A549 (cell line): ENCODE results near the gene UBAP2L. TPM values are rescaled to one million over a fixed set of nuclear protein-coding genes. Genes with fewer than 3 reads are reported as not detected.

Experiments used
- ATAC-seq, 2 experiments: fragments of 200-7000 bp in 1 of 2; fragments of >200 bp in 1 of 2; cut with Nextera tagmentation in 1 of 2; cut with Tn5 transposase in 1 of 2; 3 replicates each; pipeline versions ENCODE4 v1.8.0 to v1.9.1; 2018 to 2020; ENCODE audit warnings: mild to moderate bottlenecking in 1 of 2, moderate library complexity in 1 of 2
- CTCF ChIA-PET: fragments of 300-600 bp; sonication (Branson Sonifier 250); formaldehyde crosslinking; extraction: SDS; loops from one replicate; lab custom pipeline; 2021; ENCODE audit warnings: antibody characterized with exemption, inconsistent platforms; lab: Yijun Ruan, JAX
- POLR2A ChIA-PET: fragments of 350-600 bp; formaldehyde crosslinking; extraction: SDS; loops from one replicate; lab custom pipeline; 2021; ENCODE audit warnings: antibody characterized with exemption, inconsistent platforms; lab: Yijun Ruan, JAX
- DNase-seq, 2 experiments: peaks; one replicate each; pipeline versions ENCODE4 v3.0.0 to v3.0.0-alpha.2; 2011 to 2016; ENCODE audit warnings: low read depth in 1 of 2, low spot score in 1 of 2
- FAIRE-seq: peaks from 2 replicates; lab custom pipeline; 2011; peaks lifted over from hg19 to GRCh38; lab: Jason Lieb, UNC
- H3K27ac ChIP-seq, 2 experiments: fragments of >200 bp; sonication (Bioruptor Twin); formaldehyde crosslinking; 3 replicates each; pipeline ENCODE4 v1.5.1; 2016 to 2017
- H3K4me1 ChIP-seq: fragments of >200 bp; sonication (Bioruptor Twin); formaldehyde crosslinking; 3 replicates; pipeline ENCODE4 v1.6.1; 2016
- H3K4me2 ChIP-seq: fragments of >200 bp; sonication (Bioruptor Twin); formaldehyde crosslinking; 3 replicates; pipeline ENCODE4 v1.6.1; 2016
- H3K4me3 ChIP-seq: fragments of >200 bp; sonication (Bioruptor Twin); formaldehyde crosslinking; 3 replicates; pipeline ENCODE4 v1.5.1; 2016
- H3K9me3 ChIP-seq: fragments of >200 bp; sonication (Bioruptor Twin); formaldehyde crosslinking; 3 replicates; pipeline ENCODE4 v1.6.1; 2016
- CBX2 ChIP-seq: fragments of 200-600 bp; sonication (generic); IDR thresholded peaks from 2 replicates; pipeline ENCODE4 v1.6.1; 2016; ENCODE audit warnings: low read depth, mild to moderate bottlenecking, borderline replicate concordance
- CBX8 ChIP-seq: fragments of 200-600 bp; sonication (generic); IDR thresholded peaks from 2 replicates; pipeline ENCODE4 v1.6.1; 2016
- CTCF ChIP-seq: fragments of >200 bp; sonication (Bioruptor Twin); formaldehyde crosslinking; IDR thresholded peaks from 3 replicates; pipeline ENCODE4 v1.5.1; 2016
- ELK1 ChIP-seq: fragments of 150-350 bp; IDR thresholded peaks from 2 replicates; pipeline ENCODE4 v1.6.1; 2014; ENCODE audit warnings: low read depth, mild to moderate bottlenecking, low read length
- FOSL2 ChIP-seq, 2 experiments: fragments of 450-650 bp in 1 of 2; fragments of >200 bp in 1 of 2; sonication (Bioruptor Twin) in 1 of 2; formaldehyde crosslinking; IDR thresholded peaks; 2 replicates each; pipeline versions ENCODE4 v1.5.0 to v1.6.1; 2016 to 2020; ENCODE audit warnings: mild to moderate bottlenecking in 1 of 2, moderate library complexity in 1 of 2
- GATA3 ChIP-seq: IDR thresholded peaks from 2 replicates; pipeline ENCODE4 v1.6.1; 2012; ENCODE audit warnings: borderline replicate concordance
- HDAC2 ChIP-seq: fragments of 200-600 bp; sonication (generic); IDR thresholded peaks from 2 replicates; pipeline ENCODE4 v1.6.1; 2016
- HEYL ChIP-seq: fragments of 250-450 bp; sonication (Bioruptor Pico); IDR thresholded peaks from 2 replicates; pipeline ENCODE4 v1.8.0; 2021; ENCODE audit warnings: mild to moderate bottlenecking, moderate library complexity
- HOXA7 ChIP-seq: fragments of 250-450 bp; sonication (Bioruptor Pico); IDR thresholded peaks from 2 replicates; pipeline ENCODE4 v1.5.0; 2020; ENCODE audit warnings: mild to moderate bottlenecking, moderate library complexity
- HOXB13 ChIP-seq: fragments of 250-450 bp; sonication (Bioruptor Pico); IDR thresholded peaks from 2 replicates; pipeline ENCODE4 v1.5.0; 2020; ENCODE audit warnings: low read depth, mild to moderate bottlenecking, moderate library complexity
- MAZ ChIP-seq: fragments of 150-350 bp; IDR thresholded peaks from 2 replicates; pipeline ENCODE4 v1.6.1; 2014; ENCODE audit warnings: antibody characterized with exemption, low read depth, low read length, borderline replicate concordance
- MYC ChIP-seq: IDR thresholded peaks from 2 replicates; pipeline ENCODE4 v1.6.1; 2012; ENCODE audit warnings: mild to moderate bottlenecking, inconsistent platforms, low read length, improper control_type of control experiment, borderline replicate concordance
- NFE2L2 ChIP-seq: fragments of 150-350 bp; conservative IDR thresholded peaks from 2 replicates; pipeline ENCODE4 v1.6.1; 2014; ENCODE audit warnings: low read length
- NPAS2 ChIP-seq: fragments of 250-450 bp; sonication (Bioruptor Pico); IDR thresholded peaks from 2 replicates; pipeline ENCODE4 v1.8.0; 2022; ENCODE audit warnings: mild to moderate bottlenecking, moderate library complexity, borderline replicate concordance
- PHF8 ChIP-seq: fragments of 200-600 bp; sonication (generic); IDR thresholded peaks from 2 replicates; pipeline ENCODE4 v1.6.1; 2016; ENCODE audit warnings: low read depth, mild to moderate bottlenecking, antibody characterized with exemption, moderate library complexity, borderline replicate concordance
- RAD21 ChIP-seq, 2 experiments: fragments of >200 bp in 1 of 2; sonication (Bioruptor Twin) in 1 of 2; formaldehyde crosslinking in 1 of 2; IDR thresholded peaks in 1 of 2; conservative IDR thresholded peaks in 1 of 2; 2 replicates in 1 of 2; 3 replicates in 1 of 2; pipeline ENCODE4 v1.6.1; 2012 to 2018; ENCODE audit warnings: inconsistent platforms in 1 of 2
- SMC3 ChIP-seq: fragments of >200 bp; sonication (Bioruptor Twin); formaldehyde crosslinking; IDR thresholded peaks from 3 replicates; pipeline ENCODE4 v1.6.1; 2018; ENCODE audit warnings: inconsistent platforms
- TFCP2L1 ChIP-seq: fragments of 250-450 bp; sonication (Bioruptor Pico); IDR thresholded peaks from 2 replicates; pipeline ENCODE4 v1.5.0; 2021; ENCODE audit warnings: mild to moderate bottlenecking
- TP53 ChIP-seq: fragments of 250-450 bp; sonication (Bioruptor Pico); IDR thresholded peaks from 2 replicates; pipeline ENCODE4 v1.5.0; 2021; ENCODE audit warnings: mild to moderate bottlenecking, moderate library complexity
- ZC3H11A ChIP-seq: fragments of 450-650 bp; IDR thresholded peaks from 2 replicates; pipeline ENCODE4 v1.6.1; 2014; ENCODE audit warnings: antibody characterized with exemption, mild to moderate bottlenecking
- WGBS: methylation state at CpG from one replicate; pipeline ENCODE4 v1.1.6; 2017; ENCODE audit errors: missing lambda C conversion rate; 5-methylcytosine and 5-hydroxymethylcytosine counted together
- polyA plus RNA-seq, 4 experiments: library from polyadenylated mRNA; depleted of rRNA in 3 of 4; stranded (reverse); fragments of >200 nt; fragmentation: RNase III in 1 of 4; extraction: RNeasy Plus Mini Kit Qiagen cat#74134 plus additional on column Dnase treatment in 1 of 4; gene quantifications; 2 replicates in 3 of 4; 3 replicates in 1 of 4; pipeline ENCODE4 v1.2.3, GENCODE V29; 2011 to 2017
- TF ChIP-seq, protein P1 (sequence below): fragments of 450-650 bp; IDR thresholded peaks from 2 replicates; pipeline ENCODE4 v1.6.1; 2014; ENCODE audit warnings: antibody characterized with exemption
- TF ChIP-seq, protein P2 (sequence below): IDR thresholded peaks from 2 replicates; pipeline ENCODE4 v1.6.1; 2012
- TF ChIP-seq, protein P3 (sequence below): fragments of 250-450 bp; sonication (Bioruptor Pico); IDR thresholded peaks from 2 replicates; pipeline ENCODE4 v1.5.0; 2020; ENCODE audit warnings: low read depth, mild to moderate bottlenecking, moderate library complexity

UBAP2L gene
- polyA plus RNA-seq, 2 of the 4 experiments (the other 2 are of a cell fraction): 169 TPM

GRCh38 chr1:154192476-154192875 is 28.3 kb upstream of the UBAP2L start:
- ChIA-PET POLR2A (no interaction called here), CTCF (interaction anchor here (1.4 kb wide), 2 partner anchors 25 to 79 kb away, joined by 4 to 6 read pairs; no protein-coding TSS in a partner anchor)
- no peak overlapping the region for H3K4me2 ChIP-seq

DNA sequence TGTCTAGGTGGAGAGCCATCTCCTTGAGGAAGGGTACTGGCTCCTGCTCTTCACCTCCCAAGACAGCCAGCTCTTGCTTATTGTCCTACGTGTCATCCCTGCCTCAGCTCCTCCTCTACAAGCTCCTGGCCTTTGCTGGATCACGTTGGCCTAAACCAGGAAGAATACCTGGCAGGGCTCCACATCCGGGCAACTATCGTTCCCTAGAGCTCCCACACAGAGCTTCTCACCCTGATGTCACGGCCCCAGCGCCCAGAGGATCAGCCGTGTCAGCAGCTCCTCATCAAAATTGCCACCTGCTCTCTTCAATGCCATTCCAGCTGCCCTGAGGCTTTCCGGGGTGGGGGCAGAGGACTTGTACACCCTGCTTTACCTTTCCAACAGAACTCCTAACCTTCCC is 26.9 kb upstream of the UBAP2L start:
- WGBS: 41% methylated on average over 7 of the region's 8 CpGs
- no peak overlapping the region for H3K4me2 ChIP-seq
- TF ChIP-seq NPAS2 (CRISPR knock-in tag): no peak
- TF ChIP-seq TP53 (CRISPR knock-in tag): no peak
- no peak for TF ChIP-seq ELK1
- TF ChIP-seq GATA3: no peak
- no peak for TF ChIP-seq SMC3
- TF ChIP-seq RAD21 (conservative IDR thresholded peaks at IDR 0.05 in 1 of 2, IDR thresholded peaks at IDR 0.05 in 1 of 2): no peak
- TF ChIP-seq, all 56 proteins: peak for 0
- peak; percentile 29 to 35; a peak in 5 of 6 replicates for ATAC-seq
- DNase-seq: peak in 1 of 2 experiments; percentile 27
- ChIA-PET POLR2A (no interaction called here), CTCF (interaction anchor here (0.8 to 1.2 kb wide), 3 partner anchors 9 to 79 kb away, joined by 3 to 5 read pairs (median 4); no protein-coding TSS in a partner anchor)
- Histone ChIP-seq H3K27ac (no peak overlapping the region), H3K9me3 (no peaks in the 10 kb centered on the region), H3K4me1 (peaks cover 5% of the 10 kb centered on the region; the same call in 1 of the 3 replicates), H3K4me3 (no peak overlapping the region)
- FAIRE-seq: no peak

More at GRCh38 chr1:154192476-154192875, 28.3 kb upstream of the UBAP2L start:
- no peak for DNase-seq
- no peak for FAIRE-seq
- H3K9me3 ChIP-seq: no peaks in the 10 kb centered on the region
- H3K27ac ChIP-seq: no peak overlapping the region
- no peak overlapping the region for H3K4me3 ChIP-seq
- 36% methylated on average over 3 of the region's 3 CpGs for WGBS
- no peak for TF ChIP-seq CTCF
- no peak for TF ChIP-seq MAZ
- no peak for TF ChIP-seq ELK1
- TF ChIP-seq, protein P1, sequence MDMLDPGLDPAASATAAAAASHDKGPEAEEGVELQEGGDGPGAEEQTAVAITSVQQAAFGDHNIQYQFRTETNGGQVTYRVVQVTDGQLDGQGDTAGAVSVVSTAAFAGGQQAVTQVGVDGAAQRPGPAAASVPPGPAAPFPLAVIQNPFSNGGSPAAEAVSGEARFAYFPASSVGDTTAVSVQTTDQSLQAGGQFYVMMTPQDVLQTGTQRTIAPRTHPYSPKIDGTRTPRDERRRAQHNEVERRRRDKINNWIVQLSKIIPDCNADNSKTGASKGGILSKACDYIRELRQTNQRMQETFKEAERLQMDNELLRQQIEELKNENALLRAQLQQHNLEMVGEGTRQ: no peak
- TF ChIP-seq FOSL2 (IDR thresholded peaks at IDR 0.05): no peak
- no peak for TF ChIP-seq FOSL2 (CRISPR knock-in tag; IDR thresholded peaks at IDR 0.05)
- TF ChIP-seq HOXA7: no peak
- TF ChIP-seq MYC: no peak
- no peak for TF ChIP-seq HDAC2
- TF ChIP-seq CBX8: no peak
- TF ChIP-seq HOXB13: no peak
- no peak for TF ChIP-seq CBX2
- TF ChIP-seq, protein P2, sequence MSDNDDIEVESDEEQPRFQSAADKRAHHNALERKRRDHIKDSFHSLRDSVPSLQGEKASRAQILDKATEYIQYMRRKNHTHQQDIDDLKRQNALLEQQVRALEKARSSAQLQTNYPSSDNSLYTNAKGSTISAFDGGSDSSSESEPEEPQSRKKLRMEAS: no peak
- no peak for TF ChIP-seq HEYL (CRISPR knock-in tag)
- no peak for TF ChIP-seq NPAS2 (CRISPR knock-in tag)
- no peak for TF ChIP-seq PHF8
- TF ChIP-seq, protein P3, sequence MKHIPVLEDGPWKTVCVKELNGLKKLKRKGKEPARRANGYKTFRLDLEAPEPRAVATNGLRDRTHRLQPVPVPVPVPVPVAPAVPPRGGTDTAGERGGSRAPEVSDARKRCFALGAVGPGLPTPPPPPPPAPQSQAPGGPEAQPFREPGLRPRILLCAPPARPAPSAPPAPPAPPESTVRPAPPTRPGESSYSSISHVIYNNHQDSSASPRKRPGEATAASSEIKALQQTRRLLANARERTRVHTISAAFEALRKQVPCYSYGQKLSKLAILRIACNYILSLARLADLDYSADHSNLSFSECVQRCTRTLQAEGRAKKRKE (CRISPR knock-in tag): no peak
- no peak for TF ChIP-seq ZC3H11A
- no peak for TF ChIP-seq NFE2L2
- TF ChIP-seq TFCP2L1: no peak
- peaks cover 5% of the 10 kb centered on the region; the same call in 1 of the 3 replicates for H3K4me1 ChIP-seq
- no peak for ATAC-seq
